Stomach (tissue), 9 donors: Measurements from ENCODE around the gene RANGRF. TPM values are rescaled to one million over a fixed set of nuclear protein-coding genes. Genes with fewer than 3 reads are reported as not detected.

Experiments used
- DNase-seq, 2 donors: peaks; one replicate each; pipeline versions ENCODE4 v3.0.0 to v3.0.0-alpha.2; 2013 to 2019
- H3K27ac ChIP-seq, 5 donors: fragments of 200-600 bp in 4 of 5; sonication (generic) in 4 of 5; one replicate each; pipeline ENCODE4 v1.5.1; 2013 to 2019; ENCODE audit warnings: mild to moderate bottlenecking in 1 of 5, moderate library complexity in 1 of 5
- H3K27me3 ChIP-seq, 3 donors: fragments of 200-600 bp; sonication (generic); one replicate each; pipeline ENCODE4 v1.5.1; 2017 to 2019; ENCODE audit warnings: mixed run types in 1 of 3
- H3K36me3 ChIP-seq, 4 donors: fragments of 200-600 bp; sonication (generic); 1 replicate in 3 of 4; 2 replicates in 1 of 4; pipeline ENCODE4 v1.5.1; 2016 to 2019
- H3K4me1 ChIP-seq, 4 donors: fragments of 200-600 bp; sonication (generic); one replicate each; pipeline ENCODE4 v1.5.1; 2016 to 2019
- H3K4me3 ChIP-seq, 4 donors: fragments of 200-600 bp; sonication (generic) in 3 of 4; one replicate each; pipeline ENCODE4 v1.5.1; 2016 to 2019; ENCODE audit warnings: mild to moderate bottlenecking in 1 of 4
- H3K9me3 ChIP-seq, 4 donors: fragments of 200-600 bp; sonication (generic); one replicate each; pipeline ENCODE4 v1.5.1; 2016 to 2019
- EP300 ChIP-seq: sonication (generic); formaldehyde crosslinking; IDR thresholded peaks from one replicate; pipeline ENCODE4 v1.6.1; 2017; ENCODE audit warnings: antibody characterized with exemption
- POLR2A ChIP-seq, 4 donors: fragments of 450-650 bp; IDR thresholded peaks; one replicate each; pipeline ENCODE4 v1.6.1; 2016; ENCODE audit warnings: antibody characterized with exemption in 4 of 4, control low read depth in 2 of 4, mild to moderate bottlenecking in 1 of 4, moderate library complexity in 1 of 4
- POLR2AphosphoS5 ChIP-seq, 3 donors: sonication (generic); formaldehyde crosslinking; IDR thresholded peaks; one replicate each; pipeline ENCODE4 v1.6.1; 2016; ENCODE audit warnings: antibody characterized with exemption in 3 of 3
- WGBS, 5 donors: extraction: QIAGEN DNeasy Blood & Tissue Kit in 3 of 5; methylation state at CpG; one replicate each; pipeline versions ENCODE4 v1.1.5 to v1.1.7; 2013 to 2018; 5-methylcytosine and 5-hydroxymethylcytosine counted together
- intact Hi-C: fragments of 100-400 bp; cut with DNase I; formaldehyde crosslinking; loops from one replicate; pipeline ENCODE4 v1.15.1; 2023; ENCODE audit warnings: low total_unique reads
- polyA plus RNA-seq, 3 donors: library from polyadenylated mRNA; stranded (reverse); fragments of 200-250 nt; gene quantifications; one replicate each; pipeline ENCODE4 v1.2.3, GENCODE V29; 2013
- total RNA-seq, 5 donors: library from RNA; depleted of rRNA; stranded (reverse); fragments of >200 nt; gene quantifications; one replicate each; pipeline versions ENCODE4 v1.1.0 to v1.2.3, GENCODE V29; 2014 to 2016
- TF ChIP-seq, protein P1 (sequence below), 7 experiments: fragments of 450-650 bp in 4 of 7; fragments of 200-600 bp in 3 of 7; sonication (generic) in 3 of 7; IDR thresholded peaks; one replicate each; pipeline ENCODE4 v1.5.1; 2016 to 2019; ENCODE audit warnings: antibody characterized with exemption in 7 of 7, control low read depth in 2 of 7, mild to moderate bottlenecking in 1 of 7
- donor health status: healthy with polysubstance abuse.
- donor health status: Bipolar disorder and iron deficiency.
- donor health status: healthy.

RANGRF gene
- total and polyA plus RNA-seq, 8 donors = 2.9 to 59.2 (median 25.4) TPM; not detected in 1

DNA sequence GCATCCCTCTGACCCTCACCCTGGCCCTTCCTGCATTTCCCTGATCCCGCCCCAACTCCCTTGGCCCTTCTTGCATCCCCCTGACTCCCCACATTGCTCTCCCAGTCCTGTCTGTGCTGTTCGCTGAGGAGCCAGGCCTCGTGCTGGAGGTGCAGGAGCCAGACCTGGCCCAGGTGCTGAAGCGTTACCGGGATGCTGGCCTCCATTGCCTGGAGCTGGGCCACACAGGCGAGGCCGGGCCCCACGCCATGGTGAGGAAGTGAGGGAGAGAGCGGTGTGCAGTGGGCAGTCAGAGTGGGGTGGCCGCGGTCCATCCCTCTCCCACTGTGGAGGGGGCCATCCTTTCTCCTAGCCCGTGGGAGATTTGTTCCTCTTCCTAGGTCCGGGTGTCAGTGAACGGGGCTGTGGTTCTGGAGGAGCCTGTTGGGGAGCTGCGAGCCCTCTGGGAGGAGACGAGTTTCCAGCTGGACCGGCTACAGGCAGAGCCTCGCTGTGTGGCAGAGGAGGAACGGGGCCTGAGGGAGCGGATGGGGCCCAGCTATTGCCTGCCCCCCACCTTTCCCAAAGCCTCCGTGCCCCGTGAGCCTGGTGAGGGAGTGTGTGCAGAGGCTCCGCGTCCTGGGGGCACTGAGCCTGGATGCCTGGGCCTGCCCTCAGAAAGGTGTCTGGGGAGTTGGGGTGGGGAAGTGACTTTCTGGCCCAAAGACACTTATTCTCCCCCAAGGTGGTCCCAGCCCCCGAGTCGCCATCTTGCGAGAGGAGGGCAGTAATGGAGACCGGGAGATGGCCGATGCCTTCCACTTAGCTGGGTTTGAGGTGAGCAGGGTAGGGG lies 21.6 kb upstream of the RANGRF start:
- no peaks in the 10 kb centered on the region for H3K4me1 ChIP-seq
- no peak overlapping the region for H3K4me3 ChIP-seq
- intact Hi-C loops = no loop called here
- no peaks in the 10 kb centered on the region for H3K27me3 ChIP-seq
- DNase-seq = no peak
- H3K27ac ChIP-seq = no peak overlapping the region
- WGBS, 5 donors = 89 to 97% (median 93%) methylated on average over 23 to 29 of the region's 29 CpGs
- H3K9me3 ChIP-seq = no peaks in the 10 kb centered on the region
- TF ChIP-seq, protein P1, sequence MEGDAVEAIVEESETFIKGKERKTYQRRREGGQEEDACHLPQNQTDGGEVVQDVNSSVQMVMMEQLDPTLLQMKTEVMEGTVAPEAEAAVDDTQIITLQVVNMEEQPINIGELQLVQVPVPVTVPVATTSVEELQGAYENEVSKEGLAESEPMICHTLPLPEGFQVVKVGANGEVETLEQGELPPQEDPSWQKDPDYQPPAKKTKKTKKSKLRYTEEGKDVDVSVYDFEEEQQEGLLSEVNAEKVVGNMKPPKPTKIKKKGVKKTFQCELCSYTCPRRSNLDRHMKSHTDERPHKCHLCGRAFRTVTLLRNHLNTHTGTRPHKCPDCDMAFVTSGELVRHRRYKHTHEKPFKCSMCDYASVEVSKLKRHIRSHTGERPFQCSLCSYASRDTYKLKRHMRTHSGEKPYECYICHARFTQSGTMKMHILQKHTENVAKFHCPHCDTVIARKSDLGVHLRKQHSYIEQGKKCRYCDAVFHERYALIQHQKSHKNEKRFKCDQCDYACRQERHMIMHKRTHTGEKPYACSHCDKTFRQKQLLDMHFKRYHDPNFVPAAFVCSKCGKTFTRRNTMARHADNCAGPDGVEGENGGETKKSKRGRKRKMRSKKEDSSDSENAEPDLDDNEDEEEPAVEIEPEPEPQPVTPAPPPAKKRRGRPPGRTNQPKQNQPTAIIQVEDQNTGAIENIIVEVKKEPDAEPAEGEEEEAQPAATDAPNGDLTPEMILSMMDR (IDR thresholded peaks at IDR 0.05) = no peak
- no peak for TF ChIP-seq POLR2AphosphoS5 (IDR thresholded peaks at IDR 0.05)
- TF ChIP-seq POLR2A (IDR thresholded peaks at IDR 0.05) = no peak
- TF ChIP-seq EP300 = no peak
- H3K36me3 ChIP-seq = peaks cover 38 to 83% (median 79%) of the 10 kb centered on the region in 4 donors

DNA sequence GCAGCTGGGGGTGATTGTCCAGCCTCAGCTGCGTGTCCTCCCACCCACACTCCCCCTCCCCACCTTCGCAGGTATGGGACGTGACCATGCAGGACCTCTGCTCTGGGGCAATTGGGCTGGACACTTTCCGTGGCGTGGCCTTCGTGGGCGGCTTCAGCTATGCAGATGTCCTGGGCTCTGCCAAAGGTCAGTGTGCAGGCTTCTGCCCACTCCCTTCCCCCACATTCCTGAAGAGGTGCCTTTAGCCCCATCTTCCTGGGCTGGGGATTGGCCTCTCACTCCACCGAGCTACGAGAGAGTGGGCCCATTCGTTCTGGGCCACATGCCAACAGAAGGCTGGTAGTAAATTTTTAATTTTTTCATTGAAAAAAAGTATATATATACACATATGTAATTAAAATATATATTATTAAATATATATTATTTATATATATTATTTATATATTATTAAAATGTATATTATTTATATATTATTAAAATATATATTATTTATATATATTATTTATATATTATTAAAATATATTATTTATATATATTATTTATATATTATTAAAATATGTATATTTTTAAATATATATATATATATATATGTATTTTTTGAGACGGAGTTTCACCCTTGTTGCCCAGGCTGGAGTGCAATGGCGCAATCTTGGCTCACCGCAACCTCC lies 20.9 kb upstream of the RANGRF start:
- no peaks in the 10 kb centered on the region for H3K9me3 ChIP-seq
- no peaks in the 10 kb centered on the region for H3K27me3 ChIP-seq
- no peaks in the 10 kb centered on the region for H3K4me1 ChIP-seq
- intact Hi-C loops = no loop called here
- DNase-seq = no peak
- peaks cover 38 to 76% (median 73%) of the 10 kb centered on the region in 4 donors for H3K36me3 ChIP-seq
- H3K4me3 ChIP-seq = no peak overlapping the region
- WGBS, 5 donors = 87 to 93% (median 91%) methylated on average over 12 to 13 of the region's 13 CpGs
- no peak overlapping the region for H3K27ac ChIP-seq
- TF ChIP-seq EP300 (no peak), POLR2A (IDR thresholded peaks at IDR 0.05) (no peak), POLR2AphosphoS5 (IDR thresholded peaks at IDR 0.05) (no peak)
- TF ChIP-seq, protein P1 (IDR thresholded peaks at IDR 0.05) = no peak

DNA sequence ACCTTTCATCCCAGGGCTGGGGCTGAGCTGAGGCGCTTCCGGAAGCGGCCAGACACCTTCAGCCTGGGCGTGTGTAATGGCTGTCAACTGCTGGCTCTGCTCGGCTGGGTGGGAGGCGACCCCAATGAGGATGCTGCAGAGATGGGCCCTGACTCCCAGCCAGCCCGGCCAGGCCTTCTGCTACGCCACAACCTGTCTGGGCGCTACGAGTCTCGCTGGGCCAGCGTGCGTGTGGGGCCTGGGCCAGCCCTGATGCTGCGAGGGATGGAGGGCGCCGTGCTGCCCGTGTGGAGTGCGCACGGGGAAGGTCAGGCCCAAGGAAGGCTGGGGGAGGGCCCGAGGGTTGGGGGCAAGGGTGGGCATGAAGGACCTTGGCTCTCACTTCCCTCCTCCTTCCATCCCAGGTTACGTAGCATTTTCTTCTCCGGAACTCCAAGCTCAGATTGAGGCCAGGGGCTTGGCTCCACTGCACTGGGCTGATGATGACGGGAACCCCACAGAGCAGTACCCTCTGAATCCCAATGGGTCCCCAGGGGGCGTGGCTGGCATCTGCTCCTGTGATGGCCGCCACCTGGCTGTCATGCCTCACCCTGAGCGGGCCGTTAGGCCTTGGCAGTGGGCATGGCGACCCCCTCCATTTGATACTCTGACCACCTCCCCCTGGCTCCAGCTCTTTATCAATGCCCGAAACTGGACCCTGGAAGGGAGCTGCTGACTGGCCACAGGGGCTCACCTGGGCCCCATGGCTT lies 19.7 kb upstream of the RANGRF start:
- Histone ChIP-seq H3K27me3 (no peaks in the 10 kb centered on the region), H3K36me3 (peaks cover 32 to 64% (median 62%) of the 10 kb centered on the region in 4 donors), H3K9me3 (no peaks in the 10 kb centered on the region), H3K27ac (no peak overlapping the region), H3K4me1 (peaks cover 0 to 4% (median under 1%) of the 10 kb centered on the region in 4 donors), H3K4me3 (no peak overlapping the region)
- 87 to 94% (median 94%) methylated on average over 28 to 29 of the region's 29 CpGs for WGBS, 5 donors
- no peak for DNase-seq
- intact Hi-C loops = no loop called here
- TF ChIP-seq, protein P1 (IDR thresholded peaks at IDR 0.05) = no peak

DNA sequence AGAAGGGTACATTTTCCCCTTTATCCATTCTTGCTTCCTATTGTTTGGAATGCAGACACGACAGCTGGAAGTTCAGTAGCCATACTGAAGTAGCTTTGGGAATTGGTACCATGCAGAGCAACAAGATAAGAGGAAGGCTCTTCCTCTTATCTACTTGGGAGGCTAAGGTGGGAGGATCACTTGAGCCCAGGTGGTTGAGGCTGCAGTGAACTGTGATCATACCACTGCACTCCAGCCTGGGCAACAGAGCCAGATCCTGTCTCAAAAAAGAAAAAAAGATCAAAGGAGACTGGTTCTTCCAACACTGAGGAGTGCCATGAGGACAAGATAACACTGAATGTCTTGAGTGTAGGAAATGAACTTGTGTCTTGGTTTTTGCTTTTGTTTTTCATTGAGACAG lies 16.0 kb upstream of the RANGRF start:
- TF ChIP-seq POLR2A (IDR thresholded peaks at IDR 0.05) (no peak), EP300 (no peak), POLR2AphosphoS5 (IDR thresholded peaks at IDR 0.05) (no peak)
- intact Hi-C loops = no loop called here
- Histone ChIP-seq H3K27me3 (no peaks in the 10 kb centered on the region), H3K4me1 (peaks cover 3 to 10% (median 4%) of the 10 kb centered on the region in 4 donors), H3K4me3 (no peak overlapping the region), H3K9me3 (no peaks in the 10 kb centered on the region), H3K27ac (no peak overlapping the region), H3K36me3 (peaks cover 12 to 28% (median 25%) of the 10 kb centered on the region in 4 donors)
- no peak for DNase-seq
- WGBS, 5 donors = 85 to 98% (median 91%) methylated on average over 1 of the region's 1 CpG
